Measurements from ENCODE around the gene UQCRC1.

UQCRC1 gene

GRCh38 chr3:48641396-48641795, 31.9 kb upstream of the UQCRC1 start:
- H3K4me2 ChIP-seq (ENCODE audit: low read length) = no peak overlapping the region
- no peaks in the 10 kb centered on the region for H3K9me2 ChIP-seq (replicated peaks; ENCODE audit: control insufficient read depth, low read length)
- no peaks in the 10 kb centered on the region for H4K20me1 ChIP-seq (ENCODE audit: control insufficient read depth, insufficient read depth, low read depth, low read length)
- H3K27me3 ChIP-seq (ENCODE audit: control insufficient read depth, low read length) = no peaks in the 10 kb centered on the region
- H3K4me3 ChIP-seq (ENCODE audit: low read length) = no peak overlapping the region
- no peaks in the 10 kb centered on the region for H3K9me3 ChIP-seq (ENCODE audit: control insufficient read depth, insufficient read depth, low read length)
- H3K27ac ChIP-seq (ENCODE audit: low read depth, low read length) = no peak overlapping the region
- H3F3A ChIP-seq (ENCODE audit: control insufficient read depth, insufficient read depth) = no peaks in the 10 kb centered on the region
- peaks cover 4% of the 10 kb centered on the region for H3K4me1 ChIP-seq (ENCODE audit: control insufficient read depth, low read length)
- no peak for TF ChIP-seq EZH2phosphoT487 (IDR thresholded peaks at IDR 0.05; ENCODE audit: borderline replicate concordance, low read length)
- H3K36me3 ChIP-seq (ENCODE audit: control insufficient read depth, low read length) = no peaks in the 10 kb centered on the region
- H3K79me2 ChIP-seq (ENCODE audit: control insufficient read depth, low read length) = no peaks in the 10 kb centered on the region

- TF ChIP-seq CTCF (IDR thresholded peaks at IDR 0.05; ENCODE audit: low read depth, low read length, poor library complexity, severe bottlenecking) (no peak), EZH2phosphoT487 (IDR thresholded peaks at IDR 0.05; ENCODE audit: borderline replicate concordance, low read length) (no peak)
Observed at GRCh38 chr3:48639944-48640606, 30.6 kb upstream of the UQCRC1 start.

DNA sequence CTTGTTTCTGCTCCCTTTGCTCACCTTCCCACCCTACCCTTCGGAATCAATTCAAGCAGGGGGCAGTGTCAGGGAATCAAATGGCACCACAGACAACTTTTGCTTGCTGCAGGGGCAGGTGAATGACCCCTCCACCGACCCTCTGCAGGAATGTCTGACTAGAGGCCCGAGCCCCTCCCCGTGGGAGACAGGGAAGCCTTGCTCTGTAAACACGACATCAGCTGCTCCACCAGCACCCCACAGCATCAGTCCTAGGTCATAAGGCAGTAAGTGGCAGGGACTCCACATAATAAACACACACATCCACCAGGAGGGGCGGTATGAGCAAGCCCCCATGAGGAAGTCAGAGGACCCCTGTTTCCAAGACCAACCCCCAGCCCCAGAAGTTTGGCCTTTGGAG, 27.9 kb upstream of the UQCRC1 start:
- no peaks in the 10 kb centered on the region for H3K9me2 ChIP-seq (replicated peaks; ENCODE audit: control insufficient read depth, low read length)
- no peak overlapping the region for H3K27ac ChIP-seq (ENCODE audit: low read depth, low read length)
- no peak overlapping the region for H3K4me3 ChIP-seq (ENCODE audit: low read length)
- TF ChIP-seq CTCF (IDR thresholded peaks at IDR 0.05; ENCODE audit: low read depth, low read length, poor library complexity, severe bottlenecking) (no peak), EZH2phosphoT487 (IDR thresholded peaks at IDR 0.05; ENCODE audit: borderline replicate concordance, low read length) (no peak)
- H3K27me3 ChIP-seq (ENCODE audit: control insufficient read depth, low read length) = no peaks in the 10 kb centered on the region
- no peak overlapping the region for H3K4me2 ChIP-seq (ENCODE audit: low read length)
- no peaks in the 10 kb centered on the region for H4K20me1 ChIP-seq (ENCODE audit: control insufficient read depth, insufficient read depth, low read depth, low read length)
- H3K9me3 ChIP-seq (ENCODE audit: control insufficient read depth, insufficient read depth, low read length) = no peaks in the 10 kb centered on the region
- H3K4me1 ChIP-seq (ENCODE audit: control insufficient read depth, low read length) = peaks cover 18% of the 10 kb centered on the region
- no peaks in the 10 kb centered on the region for H3F3A ChIP-seq (ENCODE audit: control insufficient read depth, insufficient read depth)
- H3K36me3 ChIP-seq (ENCODE audit: control insufficient read depth, low read length) = peaks cover 10% of the 10 kb centered on the region
- no peaks in the 10 kb centered on the region for H3K79me2 ChIP-seq (ENCODE audit: control insufficient read depth, low read length)

More at GRCh38 chr3:48639944-48640606, 30.6 kb upstream of the UQCRC1 start:
- H3K27me3 ChIP-seq (ENCODE audit: control insufficient read depth, low read length) = no peaks in the 10 kb centered on the region
- H3F3A ChIP-seq (ENCODE audit: control insufficient read depth, insufficient read depth) = no peaks in the 10 kb centered on the region
- H3K36me3 ChIP-seq (ENCODE audit: control insufficient read depth, low read length) = no peaks in the 10 kb centered on the region; the same call in 1 of the 2 replicates
- H3K9me3 ChIP-seq (ENCODE audit: control insufficient read depth, insufficient read depth, low read length) = no peaks in the 10 kb centered on the region
- no peaks in the 10 kb centered on the region for H3K9me2 ChIP-seq (replicated peaks; ENCODE audit: control insufficient read depth, low read length)
- no peak overlapping the region for H3K27ac ChIP-seq (ENCODE audit: low read depth, low read length)
- peaks cover 11% of the 10 kb centered on the region for H3K4me1 ChIP-seq (ENCODE audit: control insufficient read depth, low read length)
- H4K20me1 ChIP-seq (ENCODE audit: control insufficient read depth, insufficient read depth, low read depth, low read length) = no peaks in the 10 kb centered on the region
- H3K79me2 ChIP-seq (ENCODE audit: control insufficient read depth, low read length) = no peaks in the 10 kb centered on the region
- H3K4me3 ChIP-seq (ENCODE audit: low read length) = no peak overlapping the region
- H3K4me2 ChIP-seq (ENCODE audit: low read length) = no peak overlapping the region

- TF ChIP-seq EZH2phosphoT487 (IDR thresholded peaks at IDR 0.05; ENCODE audit: borderline replicate concordance, low read length) (no peak), CTCF (IDR thresholded peaks at IDR 0.05; ENCODE audit: low read depth, low read length, poor library complexity, severe bottlenecking) (no peak)
- peak overlapping the region; percentile 23; the same call in 1 of the 2 replicates for H3K27ac ChIP-seq (ENCODE audit: low read depth, low read length)
- no peaks in the 10 kb centered on the region for H3K27me3 ChIP-seq (ENCODE audit: control insufficient read depth, low read length)
- no peaks in the 10 kb centered on the region for H3K9me2 ChIP-seq (replicated peaks; ENCODE audit: control insufficient read depth, low read length)
- peaks cover 10% of the 10 kb centered on the region for H3K36me3 ChIP-seq (ENCODE audit: control insufficient read depth, low read length)
- no peaks in the 10 kb centered on the region for H4K20me1 ChIP-seq (ENCODE audit: control insufficient read depth, insufficient read depth, low read depth, low read length)
- H3K9me3 ChIP-seq (ENCODE audit: control insufficient read depth, insufficient read depth, low read length) = no peaks in the 10 kb centered on the region
- peak overlapping the region; percentile 90 for H3K4me2 ChIP-seq (ENCODE audit: low read length)
- peaks cover 18% of the 10 kb centered on the region for H3K4me1 ChIP-seq (ENCODE audit: control insufficient read depth, low read length)
- H3K79me2 ChIP-seq (ENCODE audit: control insufficient read depth, low read length) = no peaks in the 10 kb centered on the region
- H3K4me3 ChIP-seq (ENCODE audit: low read length) = peak overlapping the region; percentile 80
- H3F3A ChIP-seq (ENCODE audit: control insufficient read depth, insufficient read depth) = no peaks in the 10 kb centered on the region
Observed at GRCh38 chr3:48636149-48636655, 26.8 kb upstream of the UQCRC1 start.
